Frontal cortex (tissue), 4 donors: Measurements from ENCODE around the gene GSK3B. TPM values are rescaled to one million over a fixed set of nuclear protein-coding genes. Genes with fewer than 3 reads are reported as not detected.

ENCODE experiments used
- DNase-seq, 2 donors: peaks; one replicate each; pipeline ENCODE4 v3.0.0; 2012; ENCODE audit warnings: low spot score in 2 of 2
- FAIRE-seq: peaks from 2 replicates; lab custom pipeline; 2012; peaks lifted over from hg19 to GRCh38; lab: Jason Lieb, UNC
- total RNA-seq: library from RNA; depleted of rRNA; stranded (reverse); fragments of >200 nt; gene quantifications from one replicate; pipeline ENCODE4 v1.2.3, GENCODE V29; 2014
- donor health status: control.
- donor health status: control.
- donor health status: control.

The GSK3B gene
- total RNA-seq, 1 donor from 2014 or later: 141 TPM

DNA sequence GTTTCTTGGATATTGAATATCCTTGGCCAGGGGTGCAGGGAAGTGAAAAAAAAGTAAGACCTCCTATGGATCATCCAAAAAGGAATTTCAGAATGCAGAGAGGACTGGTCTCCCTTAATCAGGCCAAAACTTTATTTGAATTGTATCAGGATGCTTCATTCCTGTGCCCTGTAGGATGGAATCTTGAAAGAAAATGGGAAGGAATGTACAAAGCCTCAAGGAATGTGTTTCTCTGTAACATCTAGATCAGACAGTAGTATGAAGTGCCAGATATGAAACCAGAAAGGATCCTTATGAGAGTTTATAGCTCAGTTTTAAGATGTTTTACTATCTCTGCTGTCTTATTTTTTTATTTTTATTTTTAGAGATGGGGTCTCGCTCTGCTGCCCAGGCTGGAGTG lies 6.5 kb upstream of the GSK3B start:
- FAIRE-seq (no peak), DNase-seq (no peak)

GRCh38 chr3:120098710-120099109 lies 4.5 kb upstream of the GSK3B start:
- FAIRE-seq: no peak

DNA sequence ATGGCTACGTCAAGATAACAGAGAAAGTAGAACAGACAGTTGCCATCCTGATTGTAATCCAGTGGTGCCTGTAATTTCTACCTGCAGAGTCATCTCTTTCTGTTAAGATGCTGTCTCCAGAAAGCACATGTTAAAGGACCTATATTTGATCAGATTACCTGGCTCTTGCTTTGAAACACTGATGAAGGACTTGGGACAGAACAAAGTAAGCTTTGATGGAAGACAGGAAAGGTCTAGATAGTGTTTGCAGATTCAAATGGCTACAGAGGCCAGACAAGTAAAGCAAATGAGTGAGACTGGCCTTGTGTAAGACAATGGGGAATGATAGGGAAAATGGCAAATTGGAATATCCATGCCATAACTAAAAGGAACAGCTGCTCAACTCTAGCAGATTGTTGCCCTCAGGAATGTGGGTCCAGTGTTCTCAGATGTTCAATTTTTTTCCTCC lies 1.8 kb upstream of the GSK3B start:
- FAIRE-seq: no peak
- no peak for DNase-seq

More at GRCh38 chr3:120098710-120099109, 4.5 kb upstream of the GSK3B start:
- DNase-seq: no peak

GRCh38 chr3:120095226-120095978 lies 1.2 kb upstream of the GSK3B start:
- FAIRE-seq (no peak), DNase-seq (peak; percentile 26 to 49)

DNA sequence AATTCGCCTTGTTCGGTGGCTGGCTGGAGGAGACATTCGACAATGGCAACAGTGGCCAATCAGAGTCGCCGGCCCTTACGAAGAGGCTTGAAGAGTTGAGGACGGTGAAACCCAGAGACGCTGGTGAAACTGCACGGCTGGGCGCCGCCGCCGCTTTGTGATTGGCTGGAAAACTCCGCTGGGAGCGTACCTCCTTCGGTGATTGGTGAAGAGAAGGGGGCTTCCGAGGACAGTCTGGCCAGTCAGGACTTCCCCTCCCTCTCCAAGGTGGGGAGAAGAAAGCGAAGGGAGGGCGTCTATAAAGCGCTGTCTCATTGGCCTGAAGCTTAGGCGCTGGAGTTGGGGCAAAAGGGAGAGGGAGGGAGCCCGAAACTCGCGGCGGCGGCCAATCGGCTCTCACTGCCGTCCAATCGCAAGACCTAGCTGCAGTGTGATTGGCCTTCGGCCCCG lies 554 bp upstream of the GSK3B start:
- FAIRE-seq (no peak), DNase-seq (peak; percentile 88 to 90)

DNA sequence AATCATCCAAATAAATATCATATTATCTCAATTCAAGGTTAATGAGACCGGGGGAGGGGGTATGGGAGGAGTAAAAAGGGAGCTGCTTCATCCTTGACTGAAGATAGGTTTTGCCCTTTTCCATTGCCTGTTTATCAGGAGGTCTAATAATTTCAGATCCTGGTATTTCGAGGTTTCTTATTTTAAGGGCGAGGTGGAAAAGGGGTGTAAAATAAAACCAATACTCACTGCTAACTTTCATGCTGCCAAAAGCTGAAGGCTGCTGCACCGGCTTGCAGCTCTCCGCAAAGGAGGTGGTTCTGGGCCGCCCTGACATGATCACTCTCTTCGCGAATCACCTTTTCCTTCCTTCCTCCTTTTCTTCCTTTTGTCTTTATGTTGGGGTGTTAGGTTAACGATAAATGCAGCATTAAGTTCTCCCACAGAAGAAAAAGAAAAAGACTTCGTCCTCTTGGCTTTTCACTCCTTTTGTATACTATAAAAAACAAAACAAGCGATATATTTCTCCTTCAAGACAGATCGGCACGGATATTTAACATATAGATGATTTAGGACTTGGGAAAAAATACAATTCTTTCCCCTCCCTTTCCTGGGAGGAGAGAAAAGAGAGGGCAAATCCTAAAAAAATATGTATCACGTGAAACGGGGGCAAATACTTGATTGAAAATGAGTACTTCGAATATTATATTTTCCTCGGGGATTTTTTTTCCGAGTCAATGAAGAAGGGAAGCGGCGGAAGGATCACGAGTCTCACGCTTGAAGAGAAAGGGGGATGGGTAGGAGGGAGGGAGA lies 932 bp downstream of the GSK3B start:
- FAIRE-seq: no peak
- no peak for DNase-seq

GRCh38 chr3:120092474-120092873 lies 1.8 kb downstream of the GSK3B start:
- no peak for DNase-seq
- FAIRE-seq: no peak

GRCh38 chr3:120090422-120090821 lies 3.8 kb downstream of the GSK3B start:
- DNase-seq (no peak), FAIRE-seq (no peak)

- FAIRE-seq (no peak), DNase-seq (no peak)
Measured at GRCh38 chr3:120089089-120089488, 5.2 kb downstream of the GSK3B start.

GRCh38 chr3:120088622-120089021 lies 5.6 kb downstream of the GSK3B start:
- no peak for FAIRE-seq
- no peak for DNase-seq

DNA sequence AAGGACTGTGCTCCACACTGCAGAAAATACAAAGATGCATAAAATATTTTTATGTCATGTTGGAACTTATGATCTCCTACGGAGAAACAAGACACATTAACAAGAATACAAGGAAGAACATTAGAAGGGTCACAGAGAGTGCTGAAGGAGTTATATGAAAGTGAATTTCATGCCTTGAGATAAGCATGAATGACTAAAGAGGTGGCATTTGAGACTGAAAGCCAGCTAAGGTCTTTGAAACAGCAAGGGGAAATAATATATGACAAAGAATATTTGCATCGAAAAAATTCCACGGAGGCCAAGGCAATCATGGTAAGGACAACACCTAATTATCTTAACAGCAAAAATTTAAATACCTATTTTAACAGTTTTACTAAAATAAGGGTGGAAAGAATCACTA lies 12.5 kb downstream of the GSK3B start:
- FAIRE-seq: no peak

DNA sequence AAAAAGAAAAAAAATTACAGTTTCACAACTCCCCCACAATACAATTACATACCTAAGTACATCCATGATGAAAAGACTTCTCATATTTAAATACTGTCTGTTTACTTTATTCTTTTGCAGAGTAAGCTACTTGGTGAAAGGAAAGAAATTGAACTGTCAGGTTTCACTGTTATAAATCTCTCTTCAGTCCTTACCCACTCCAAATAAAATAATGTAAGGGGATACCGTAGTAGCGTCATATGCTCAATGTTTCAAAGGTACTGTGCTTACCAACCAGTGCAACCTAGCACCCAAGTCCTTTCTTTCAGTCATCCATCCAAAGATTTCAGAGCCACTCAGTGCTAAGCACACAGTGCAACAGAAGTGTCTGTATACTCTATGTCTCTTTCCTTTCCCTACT lies 13.4 kb downstream of the GSK3B start:
- no peak for FAIRE-seq
- no peak for DNase-seq

More for the DNA sequence above, 12.5 kb downstream of the GSK3B start:
- DNase-seq: no peak

GRCh38 chr3:120077731-120078130 lies 16.5 kb downstream of the GSK3B start:
- FAIRE-seq (no peak), DNase-seq (no peak)

DNA sequence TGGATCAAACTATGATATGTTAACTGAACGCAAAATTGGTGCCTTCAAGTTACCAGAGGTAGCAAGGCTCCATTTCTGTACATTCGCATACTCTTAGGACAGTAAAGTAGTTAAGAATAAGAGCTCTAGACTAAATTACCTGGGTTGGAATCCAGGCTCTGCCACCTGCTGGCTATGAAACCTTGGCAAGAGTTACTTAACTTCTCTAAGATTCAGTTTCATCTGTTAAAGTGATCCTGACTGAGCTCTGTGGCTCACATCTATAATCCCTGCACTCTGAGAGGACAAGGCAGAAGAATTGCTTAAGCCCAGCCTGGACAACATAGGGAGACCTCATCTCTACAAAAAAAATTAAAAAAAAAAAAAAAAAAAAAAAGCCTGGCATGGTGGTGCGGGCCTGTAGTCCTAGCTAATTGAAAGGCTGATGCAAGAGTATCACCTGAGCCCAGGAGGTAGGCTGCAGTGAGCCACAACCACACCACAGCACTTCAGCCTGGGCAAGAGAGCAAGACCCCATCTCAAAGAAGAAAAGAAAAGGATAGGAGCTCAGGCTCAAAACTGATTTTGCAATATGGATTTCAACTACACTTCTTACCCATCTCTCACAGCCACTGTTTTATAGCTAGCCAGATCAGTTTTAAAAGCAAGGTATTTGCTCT lies 21.3 kb downstream of the GSK3B start:
- no peak for FAIRE-seq
- DNase-seq: no peak

- FAIRE-seq: no peak
- no peak for DNase-seq
Measured at GRCh38 chr3:120071259-120071658, 23.0 kb downstream of the GSK3B start.

GRCh38 chr3:120070263-120070981 lies 23.8 kb downstream of the GSK3B start:
- FAIRE-seq (no peak), DNase-seq (no peak)

DNA sequence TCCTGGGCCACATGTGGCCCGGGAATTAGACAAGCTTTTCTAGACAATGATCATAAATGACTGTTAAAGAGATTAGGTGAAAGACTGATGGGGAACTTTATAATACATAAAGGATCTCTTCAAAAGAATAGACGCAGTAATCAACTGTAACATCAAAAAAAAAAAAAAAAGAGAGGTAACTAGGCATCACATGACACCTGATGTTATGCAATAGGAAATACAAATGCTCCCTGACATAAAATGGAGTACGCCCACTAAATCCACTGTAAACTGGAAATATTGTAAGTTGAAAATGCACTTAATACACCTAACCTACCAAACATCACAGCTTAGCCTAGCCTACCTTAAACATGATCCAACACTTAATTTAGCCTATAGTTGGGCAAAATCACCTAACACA lies 27.2 kb downstream of the GSK3B start:
- FAIRE-seq: no peak
- no peak for DNase-seq

GRCh38 chr3:120066634-120067033 lies 27.6 kb downstream of the GSK3B start:
- no peak for FAIRE-seq

DNA sequence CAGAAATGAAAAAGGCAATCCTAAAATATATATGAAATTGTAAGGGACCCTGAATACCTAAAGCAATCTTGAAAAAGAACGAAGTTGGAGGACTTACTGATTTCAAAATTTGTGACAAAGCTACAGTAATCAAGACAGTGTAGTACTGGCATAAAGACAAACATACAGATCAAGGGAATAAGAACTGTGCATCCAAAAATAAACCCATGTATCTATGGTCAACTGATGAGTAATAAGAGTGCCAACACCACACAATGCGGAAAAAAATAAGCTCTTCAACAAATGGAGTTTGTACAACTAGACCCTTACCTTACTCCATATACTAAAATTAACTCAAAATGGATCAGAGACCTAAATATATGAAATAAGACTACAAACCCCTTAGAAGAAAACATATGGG lies 29.6 kb downstream of the GSK3B start:
- no peak for FAIRE-seq

More at GRCh38 chr3:120066634-120067033, 27.6 kb downstream of the GSK3B start:
- DNase-seq: no peak

GRCh38 chr3:120062474-120062873 lies 31.8 kb downstream of the GSK3B start:
- DNase-seq: no peak
- no peak for FAIRE-seq

More for the DNA sequence above, 29.6 kb downstream of the GSK3B start:
- no peak for DNase-seq
